Activated T-helper 9 cell treated with anti-CD3 and anti-CD28 coated beads, Interleukin-2, amount 50 U/mL, for 16 hours (primary cell): ENCODE data around the gene GRB10.

Source experiments
- DNase-seq: peaks from one replicate; pipeline ENCODE4 v3.0.0-alpha.2; 2020; ENCODE audit warnings: low read depth

GRB10 gene

DNA sequence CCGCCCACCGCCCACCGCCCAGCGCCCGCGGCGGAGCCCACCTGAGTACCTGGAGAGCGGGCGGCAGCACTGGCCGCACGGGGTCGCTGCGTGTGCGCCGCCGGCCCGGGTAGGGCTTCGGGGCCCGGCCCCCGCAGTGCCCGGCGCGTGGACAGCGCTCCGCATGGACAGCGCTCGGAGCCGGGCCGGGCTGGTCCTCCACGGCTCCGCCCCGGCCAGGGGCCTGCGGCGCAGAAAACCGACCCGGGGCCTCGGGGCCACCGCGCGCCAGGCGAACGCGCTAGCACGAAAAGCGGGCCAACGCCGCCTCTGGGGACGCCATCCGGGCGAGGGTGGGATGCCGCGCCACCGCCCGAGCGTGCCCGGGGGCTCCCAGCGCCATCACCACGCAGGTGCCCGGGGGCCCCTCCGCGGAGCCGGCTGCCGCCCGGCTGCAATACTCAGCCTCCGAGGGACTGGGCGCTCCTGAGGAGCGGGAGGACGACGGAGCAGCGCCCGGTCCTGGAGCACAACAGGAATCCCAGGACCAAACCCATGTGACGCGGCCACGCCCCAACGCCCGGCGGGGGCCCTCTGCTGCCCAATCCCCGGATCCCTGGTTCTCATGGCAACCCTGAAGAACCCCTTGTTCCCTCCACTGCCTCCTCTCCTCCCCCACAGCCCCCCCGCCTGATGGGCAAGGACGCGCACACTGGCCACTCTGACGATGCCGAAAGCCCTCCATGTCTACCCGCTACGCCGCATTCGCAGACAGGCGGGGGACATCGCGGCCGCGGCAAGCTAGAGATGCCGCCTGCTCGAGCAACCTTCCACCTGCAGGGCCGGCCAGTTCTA lies at the start of gene GRB10:
Gene GRB10 (minus strand): TSS at position 522 of the 834 bp plus-strand sequence. CDS start 50,574 bp downstream, outside the sequence.
- DNase-seq, result no peak

DNA sequence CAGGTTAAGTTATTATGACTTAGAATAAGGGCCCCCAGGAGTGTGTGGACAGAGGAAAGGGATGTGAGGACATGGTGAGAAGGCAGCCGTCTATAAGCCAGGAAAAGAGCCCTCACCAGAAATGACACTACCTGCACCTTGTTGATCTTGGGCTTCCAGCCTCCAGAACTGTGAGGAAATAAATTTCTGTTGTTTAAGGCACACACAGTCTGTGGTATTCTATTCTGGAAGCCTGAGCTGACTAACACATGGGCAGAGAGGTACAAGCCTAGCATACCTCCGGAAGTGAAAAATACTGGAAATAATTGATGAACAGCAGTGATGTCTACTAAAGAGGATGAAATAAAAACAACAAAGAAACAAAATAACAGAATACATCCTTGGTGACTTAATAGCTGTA lies 46.1 kb upstream of the GRB10 start:
- no peak for DNase-seq

DNA sequence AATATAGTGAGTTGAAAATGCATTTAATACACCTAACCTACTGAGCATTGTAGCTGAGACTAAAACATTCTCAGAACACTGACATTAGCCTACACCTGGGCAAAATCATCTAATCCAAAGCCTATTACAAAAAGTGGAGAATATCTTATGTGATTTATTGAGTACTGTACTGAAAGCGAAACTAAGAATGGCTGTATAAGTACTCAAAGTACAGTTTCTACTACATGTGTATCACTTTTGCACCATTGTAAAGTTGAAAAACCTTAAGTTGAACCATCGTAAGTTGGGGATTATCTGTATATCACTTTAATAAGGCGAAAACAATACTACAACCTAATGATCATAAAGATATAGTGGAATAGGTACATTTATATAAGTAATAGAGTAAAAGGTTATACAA lies 45.4 kb upstream of the GRB10 start:
- no peak for DNase-seq

DNA sequence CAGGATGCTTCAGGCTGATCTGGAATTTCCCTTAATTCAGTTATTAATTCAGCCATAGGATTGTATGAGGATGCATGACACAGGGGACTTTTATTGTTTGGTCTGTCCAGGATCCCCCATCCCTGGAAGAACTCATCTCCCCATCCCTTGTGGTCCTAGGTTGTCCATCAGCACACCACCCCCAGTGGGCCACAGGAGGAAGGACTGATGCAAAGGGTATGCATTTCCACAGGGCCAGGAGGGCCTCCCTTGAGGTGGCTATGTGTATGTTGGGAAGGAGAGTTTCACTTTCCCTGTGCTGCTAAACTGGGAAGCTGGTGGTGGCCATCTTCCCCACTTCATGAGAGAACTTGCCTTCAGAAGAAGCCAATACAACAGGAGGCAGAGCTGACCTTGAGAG lies 44.6 kb upstream of the GRB10 start:
- no peak for DNase-seq

DNA sequence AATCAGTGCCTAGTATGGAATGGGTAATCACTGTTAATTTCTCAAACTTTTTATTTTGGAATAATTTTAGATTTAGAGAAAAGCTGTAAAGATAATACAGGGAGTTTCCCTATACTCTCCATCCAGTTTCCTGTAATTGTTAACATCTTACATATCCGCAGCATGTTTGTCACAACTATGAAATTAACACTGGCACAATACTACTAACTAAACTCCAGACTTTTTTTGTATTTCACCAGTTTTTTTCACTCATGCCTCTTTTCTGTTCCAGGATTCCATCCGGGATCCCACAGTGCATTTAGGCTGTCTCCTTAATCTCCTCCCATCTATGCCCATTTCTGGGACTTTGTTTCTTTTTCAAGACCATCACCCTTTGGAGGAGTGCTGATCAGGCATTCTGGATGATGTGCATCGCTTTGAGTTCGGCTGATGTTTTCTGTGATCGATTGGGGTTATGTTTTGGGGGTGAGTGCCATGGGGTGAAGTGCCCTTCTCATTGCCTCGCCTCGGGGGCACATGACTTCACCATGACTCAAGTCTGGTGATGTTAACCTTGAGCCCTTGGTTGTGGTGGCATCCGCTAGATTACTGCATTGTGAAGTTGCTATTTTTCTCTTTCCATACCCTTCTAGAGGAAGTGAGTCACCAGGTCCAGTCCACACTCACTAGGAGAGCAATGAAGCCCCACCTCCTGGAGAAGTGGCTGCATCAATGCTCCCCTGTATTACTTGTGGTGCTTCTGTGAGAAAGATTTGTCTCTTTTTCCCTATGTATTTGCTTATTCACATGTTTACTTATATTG lies 43.9 kb upstream of the GRB10 start:
- DNase-seq, result no peak

DNA sequence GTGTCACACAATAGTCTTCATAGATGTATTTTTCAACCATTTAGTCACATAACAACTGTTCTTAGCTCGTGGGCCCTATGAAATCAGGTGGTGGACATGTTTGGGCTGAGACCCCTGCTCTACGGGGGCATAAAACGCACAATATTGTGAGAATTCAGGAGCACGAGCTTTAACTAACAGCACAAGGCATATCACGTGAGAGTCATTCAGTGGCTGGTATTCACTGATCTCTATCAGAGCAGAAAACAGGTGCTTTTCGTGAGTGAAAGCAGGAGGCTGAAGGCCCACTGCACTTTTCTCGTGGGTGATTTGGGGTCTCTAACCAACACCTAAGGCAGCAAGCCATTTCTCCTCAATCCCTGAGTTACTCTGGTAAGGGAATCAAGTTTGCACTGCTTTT lies 42.8 kb upstream of the GRB10 start:
- DNase-seq, result no peak

DNA sequence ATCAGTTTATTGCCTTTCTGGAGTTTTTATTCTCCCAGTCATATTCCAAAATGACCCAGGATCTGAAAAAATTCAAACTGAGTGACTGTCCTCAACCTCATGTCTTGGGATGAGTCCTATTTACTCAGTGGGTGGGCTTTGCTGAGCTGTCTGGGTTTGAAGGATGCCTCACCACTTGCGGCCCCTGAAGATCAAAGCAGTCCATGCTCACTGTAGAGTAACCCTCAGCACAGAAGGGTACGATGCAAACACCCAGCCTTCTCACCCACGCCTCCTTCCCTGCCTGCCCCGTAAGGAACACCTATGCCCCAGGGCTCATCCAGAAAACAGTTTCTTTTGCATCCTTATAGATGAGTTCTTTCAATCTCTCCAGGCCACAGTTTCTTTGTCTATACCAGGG lies 42.2 kb upstream of the GRB10 start:
- DNase-seq, result no peak

DNA sequence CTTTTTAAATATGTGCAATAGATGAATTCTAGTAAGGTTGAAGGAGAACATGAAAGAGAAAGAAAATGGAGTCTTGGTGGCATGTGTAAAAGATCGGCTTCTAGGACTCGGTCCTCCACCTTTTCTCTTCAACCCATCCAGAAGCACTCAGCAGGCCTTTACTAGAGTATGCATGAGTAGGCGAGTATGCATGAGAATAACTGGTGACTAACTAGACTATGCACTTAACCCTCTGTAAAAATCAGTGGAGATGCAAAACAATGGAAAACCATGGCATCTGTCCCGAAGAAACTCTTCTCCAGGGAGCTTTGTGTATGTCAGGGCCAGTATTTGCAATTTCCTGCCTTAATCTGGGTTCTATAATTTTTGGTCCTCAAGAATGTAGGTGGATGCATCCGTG lies 40.0 kb upstream of the GRB10 start:
- DNase-seq, result no peak

DNA sequence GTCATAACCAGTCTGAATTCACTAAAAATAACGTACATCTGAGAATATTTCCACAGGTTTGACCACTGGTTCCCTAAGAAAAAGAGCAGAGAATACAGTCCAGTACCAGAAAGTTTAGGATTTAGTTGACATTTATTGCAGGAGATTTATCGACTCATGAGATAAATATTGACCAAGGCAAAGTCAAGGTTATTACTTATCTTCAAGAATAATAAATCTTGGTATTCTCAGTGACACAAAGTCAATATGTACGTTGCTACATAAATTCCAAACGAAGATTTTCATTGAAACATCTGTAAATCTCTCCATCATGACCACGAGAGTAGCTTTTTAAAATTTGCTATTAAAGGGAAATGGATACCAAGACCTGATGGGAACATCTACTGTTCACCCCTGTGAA lies 39.4 kb upstream of the GRB10 start:
- DNase-seq, result no peak

DNA sequence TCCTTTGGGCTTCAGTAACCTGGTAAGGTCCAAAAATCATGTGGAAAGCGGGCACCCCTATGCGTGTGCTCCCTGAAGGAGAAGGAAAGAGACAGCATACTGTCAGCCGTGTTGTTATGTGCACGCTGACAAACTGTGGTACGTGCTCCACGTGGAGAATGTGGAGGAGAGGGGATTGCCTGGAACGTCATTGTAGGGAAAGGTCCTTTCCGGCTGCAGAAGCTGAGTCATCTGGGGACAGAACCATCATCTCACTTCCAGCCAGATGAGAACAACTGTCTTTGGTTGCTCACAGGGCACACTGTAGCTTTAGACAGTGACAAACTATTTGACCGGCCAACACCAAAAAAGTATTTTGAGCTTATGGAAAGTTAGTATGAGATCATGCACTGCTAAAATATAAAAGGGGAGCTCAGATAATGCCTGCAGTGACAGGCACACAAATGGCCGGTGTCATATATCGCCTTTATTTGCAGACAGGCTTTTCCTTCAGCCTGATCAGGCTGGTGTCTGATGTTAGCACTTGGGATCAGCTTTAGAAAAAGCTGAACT lies 38.8 kb upstream of the GRB10 start:
- no peak for DNase-seq

DNA sequence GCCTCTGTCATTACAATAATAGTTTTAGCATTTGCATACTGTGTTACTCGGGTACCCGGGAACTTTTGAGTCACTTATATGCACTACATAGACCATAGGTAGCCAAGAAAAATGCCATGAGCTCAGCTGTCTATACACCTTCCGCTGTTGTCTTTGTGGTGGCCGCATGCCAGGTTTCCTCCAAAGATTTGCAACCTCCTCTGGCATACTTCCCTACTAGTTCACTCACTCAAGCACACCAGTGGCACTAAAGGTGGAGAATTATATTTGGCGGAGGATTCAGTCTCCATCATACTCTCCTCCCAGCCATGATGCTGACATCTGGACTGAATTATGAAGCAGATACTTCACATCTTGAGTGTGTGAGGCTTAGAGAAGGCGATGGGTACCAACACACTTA lies 35.6 kb upstream of the GRB10 start:
- DNase-seq, result no peak

DNA sequence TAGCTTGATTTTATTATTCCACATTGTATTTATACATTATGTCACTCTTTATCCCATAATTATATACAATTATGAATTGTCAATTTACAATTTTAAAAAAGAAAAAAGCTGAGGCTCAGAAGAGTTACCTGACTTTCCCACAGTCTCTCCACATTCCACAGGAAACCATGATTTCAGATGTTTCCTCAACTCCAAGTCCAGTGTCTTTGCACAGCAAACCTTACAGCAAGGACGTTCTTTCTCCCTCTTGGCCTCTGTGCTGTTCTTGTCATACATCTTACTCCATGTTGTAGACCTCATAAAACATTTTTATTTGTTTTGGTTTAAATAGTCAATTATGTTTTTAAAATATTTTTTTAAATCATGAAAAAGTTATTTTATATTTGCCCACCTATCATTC lies 34.9 kb upstream of the GRB10 start:
- DNase-seq, result no peak

DNA sequence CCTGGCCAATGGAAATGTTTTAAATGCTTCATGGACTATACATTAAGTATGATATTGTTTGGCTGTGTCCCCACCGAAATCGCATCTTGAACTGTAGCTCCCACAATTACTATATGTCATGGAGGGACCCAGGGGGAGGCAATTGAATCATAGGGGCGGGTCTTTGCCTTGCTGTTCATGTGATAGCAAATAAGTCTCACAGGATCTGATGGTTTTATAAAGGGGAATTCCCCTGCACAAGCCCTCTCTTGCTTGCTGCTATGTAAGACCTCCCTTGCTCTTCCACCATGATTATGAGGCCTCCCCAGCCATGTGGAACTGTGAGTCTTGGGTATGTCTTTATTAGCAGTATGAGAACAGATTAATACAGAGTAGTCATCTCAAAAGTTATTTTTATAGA lies 32.4 kb upstream of the GRB10 start:
- DNase-seq, result no peak

DNA sequence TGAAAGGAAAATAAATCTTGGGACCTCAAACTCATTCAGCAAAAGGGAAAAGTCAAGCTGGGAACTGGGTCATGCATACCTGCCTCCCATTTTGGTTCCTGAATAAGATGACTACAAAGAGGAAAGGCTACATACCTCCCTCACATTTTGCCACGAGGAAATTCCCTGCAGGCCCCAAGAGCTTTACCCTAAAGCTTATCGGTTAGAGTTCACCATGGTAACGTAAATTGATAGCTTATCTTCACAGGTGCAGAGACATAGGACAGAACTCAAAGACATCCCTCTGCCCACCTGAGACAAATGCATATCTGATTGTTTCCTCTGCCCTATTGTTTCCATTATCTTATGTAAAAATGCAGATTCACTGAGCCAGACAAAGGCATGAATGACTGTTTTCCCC lies 31.5 kb upstream of the GRB10 start:
- no peak for DNase-seq

DNA sequence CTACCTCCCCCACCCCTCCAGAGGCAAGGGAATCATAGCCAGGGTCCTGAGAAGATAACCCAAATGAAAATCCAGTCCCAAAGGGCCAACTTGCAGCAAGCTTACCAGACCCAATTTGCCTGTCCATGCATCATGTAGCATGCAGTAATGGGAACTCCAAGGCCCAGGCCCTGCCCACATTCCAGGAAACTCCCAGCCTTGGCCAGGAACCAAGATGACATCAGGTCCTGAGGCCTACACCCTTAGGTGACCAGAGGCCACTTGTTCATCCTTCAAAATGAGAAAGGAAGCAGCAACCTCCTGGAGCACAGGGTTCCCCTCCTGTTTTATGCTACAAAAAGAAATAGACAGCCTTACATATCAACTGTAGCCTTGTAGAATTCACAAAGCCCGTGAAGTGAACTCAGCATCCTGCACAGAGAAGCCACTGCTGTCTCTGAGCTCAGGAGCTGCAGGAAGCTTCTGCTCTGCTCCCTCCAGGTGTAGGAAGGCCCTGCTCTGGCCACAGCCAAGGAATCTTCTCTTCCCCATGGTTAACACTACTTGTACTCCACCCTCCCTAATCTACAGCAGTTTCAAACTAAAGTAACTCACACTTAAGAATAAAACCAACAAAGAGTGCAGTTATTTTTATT lies 30.3 kb upstream of the GRB10 start:
- no peak for DNase-seq

DNA sequence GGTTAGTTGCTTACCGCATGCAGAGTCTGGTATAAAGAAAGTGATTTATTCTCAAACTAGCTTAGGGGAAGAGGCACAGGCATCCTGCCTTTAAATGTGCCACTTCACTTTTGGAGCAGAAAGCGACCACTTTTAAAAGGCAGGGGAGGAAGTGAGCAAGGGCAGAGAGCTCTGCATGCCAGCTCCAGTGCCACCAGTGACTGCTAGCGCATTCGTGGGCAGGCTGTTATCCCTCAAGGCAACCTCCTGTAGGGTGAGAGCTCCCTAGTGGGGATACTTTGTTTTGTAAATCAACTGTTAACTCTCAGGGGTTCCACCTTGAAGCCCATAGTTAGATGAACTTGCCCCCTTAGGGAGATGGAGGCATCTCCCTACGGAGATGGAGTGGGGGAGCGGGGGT lies 29.4 kb upstream of the GRB10 start:
- no peak for DNase-seq

DNA sequence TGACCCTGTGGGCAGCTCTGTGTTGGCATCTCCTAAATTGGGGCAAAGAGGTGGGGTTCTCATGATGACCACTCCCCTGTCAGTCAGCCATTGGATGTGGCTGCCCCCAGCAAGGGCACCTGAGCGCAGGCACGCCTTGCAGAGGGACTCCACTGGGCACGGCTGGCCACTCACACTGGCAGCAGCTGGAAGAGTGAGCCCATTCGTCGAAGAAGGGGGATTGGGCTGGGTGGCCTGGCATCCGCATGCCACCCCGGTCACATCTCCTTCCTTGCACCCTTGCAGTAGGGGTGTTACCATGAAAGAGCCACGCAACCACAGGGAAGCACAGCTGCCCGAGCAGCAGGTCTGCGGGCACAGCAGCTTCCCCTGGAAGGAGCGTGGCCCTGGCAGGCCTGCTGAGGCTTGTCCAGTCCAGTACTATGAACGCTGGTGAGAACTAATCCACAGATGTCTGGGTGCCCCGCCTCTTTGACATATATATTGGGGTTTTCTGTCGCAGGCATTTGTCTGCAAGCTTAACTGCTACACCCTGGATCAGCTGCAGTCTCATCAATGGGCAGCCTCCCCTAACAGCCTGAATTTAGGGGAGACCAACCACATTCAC lies 25.7 kb upstream of the GRB10 start:
- DNase-seq, result no peak

DNA sequence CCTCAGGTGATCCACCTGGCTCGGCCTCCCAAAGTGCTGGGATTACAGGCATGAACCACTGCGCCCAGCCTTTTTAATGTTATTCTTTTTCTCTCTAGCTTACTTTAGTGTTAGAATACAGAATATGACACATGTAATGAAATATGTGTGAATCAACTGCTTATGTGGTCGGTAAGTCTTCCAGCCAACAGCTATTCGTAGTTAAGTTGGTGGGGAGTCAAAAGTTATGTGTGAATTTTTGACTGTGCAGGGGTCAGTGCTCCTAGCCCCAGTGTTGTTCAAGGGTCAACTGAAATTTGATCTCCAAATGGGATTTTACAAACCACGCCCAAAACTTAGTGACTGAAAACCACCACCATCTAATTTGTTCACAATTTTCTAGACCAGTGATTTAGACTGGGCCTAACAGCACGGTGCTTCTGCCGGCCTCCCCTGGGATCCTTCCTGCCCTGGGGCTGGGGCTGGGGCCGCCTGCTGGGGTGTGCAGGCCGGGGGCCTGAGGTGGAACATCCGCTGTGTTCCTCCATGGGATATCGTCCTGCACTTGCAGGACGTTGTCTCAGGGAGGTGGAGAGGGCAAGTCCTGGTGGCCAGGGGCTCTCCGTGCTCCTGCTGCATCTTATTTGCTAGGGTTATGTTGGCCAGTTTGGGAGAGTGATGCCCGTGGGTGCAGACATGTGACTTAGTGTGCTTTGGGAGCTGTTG lies 24.5 kb upstream of the GRB10 start:
- no peak for DNase-seq

DNA sequence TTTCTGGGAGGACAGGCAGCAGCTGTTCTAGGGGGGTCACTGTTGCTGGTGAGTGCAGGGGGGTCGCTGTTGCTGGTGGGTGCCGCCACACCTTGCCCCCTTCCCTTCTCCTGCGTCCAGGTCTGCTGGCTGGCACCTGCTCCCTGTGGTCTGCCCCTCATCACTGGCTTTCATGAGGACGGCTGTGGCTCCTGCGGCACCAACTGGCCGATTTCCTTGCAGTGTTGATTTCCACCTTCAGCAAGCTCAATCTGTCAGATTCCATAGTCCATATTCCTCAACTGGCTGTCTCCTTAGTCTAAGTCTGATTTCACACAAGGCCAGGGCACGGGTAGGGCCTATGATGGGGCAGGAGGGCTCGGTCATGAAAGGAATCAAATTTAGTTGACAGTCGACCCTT lies 23.4 kb upstream of the GRB10 start:
- DNase-seq, result no peak

DNA sequence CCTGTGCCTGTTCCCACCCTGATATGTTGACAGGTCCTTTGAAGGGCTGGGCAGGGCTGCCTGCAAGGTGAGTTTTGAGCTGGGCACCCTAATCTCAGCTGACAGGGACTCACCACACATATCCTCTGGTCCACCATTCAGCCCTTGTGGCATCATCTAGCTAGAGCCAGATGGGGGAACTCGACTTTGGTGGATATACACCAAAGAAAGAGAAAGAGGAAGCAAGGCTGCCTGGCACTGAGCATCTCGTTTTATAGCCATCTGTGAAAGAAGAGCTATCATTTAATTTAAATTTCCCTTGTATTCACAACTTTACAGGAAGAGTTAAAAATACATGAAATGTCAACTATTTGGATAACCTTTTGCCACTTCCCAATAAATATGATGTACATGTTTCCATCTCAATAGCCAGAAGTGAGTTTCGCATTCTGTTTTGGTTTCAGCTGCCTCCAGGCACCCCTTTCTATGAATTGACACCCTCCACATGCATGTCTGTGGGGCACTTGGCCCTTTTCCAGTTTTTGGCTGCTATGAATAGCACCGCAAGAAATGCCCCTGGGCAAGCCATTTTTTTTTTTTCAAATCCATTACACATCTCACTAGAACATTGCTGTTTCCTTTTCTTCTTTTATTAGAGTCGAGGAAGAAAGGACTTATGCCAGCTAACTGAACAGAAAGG lies 22.9 kb upstream of the GRB10 start:
- DNase-seq, result no peak
